Neural cell (in vitro differentiated cells): ENCODE results near the gene ZC3HAV1L. TPM values are rescaled to one million over a fixed set of nuclear protein-coding genes. Genes with fewer than 3 reads are reported as not detected.
A peak's percentile ranks its signal among the peaks of the same experiment; 100 is the strongest.

Experiments used
- H2AFZ ChIP-seq: fragments of 200-600, 300-800 bp; sonication (generic), shearing (Covaris generic); 2 replicates; pipeline ENCODE4 v1.6.0; 2014; ENCODE audit warnings: low read depth, mild to moderate bottlenecking, antibody characterized with exemption, low read length, moderate library complexity
- H3F3A ChIP-seq: fragments of 200-600 bp; shearing (Covaris generic); 2 replicates; pipeline ENCODE4 v1.6.1; 2016; ENCODE audit warnings: mild to moderate bottlenecking, moderate library complexity, mixed read lengths, antibody characterized with exemption, low read length; ENCODE audit not compliant: insufficient read depth, poor library complexity, severe bottlenecking
- H3K27ac ChIP-seq: fragments of 200-600, 300-800 bp; sonication (generic), shearing (Covaris generic); 2 replicates; pipeline ENCODE4 v1.5.1; 2014; ENCODE audit warnings: mild to moderate bottlenecking, low read length, moderate library complexity
- H3K27me3 ChIP-seq: fragments of 300-800, 200-600 bp; sonication (generic), shearing (Covaris generic); 2 replicates; pipeline ENCODE4 v1.6.0; 2014; ENCODE audit warnings: mild to moderate bottlenecking, low read depth, low read length, moderate library complexity; ENCODE audit not compliant: insufficient read depth
- H3K36me3 ChIP-seq: fragments of 300-800, 200-600 bp; sonication (generic), shearing (Covaris generic); 2 replicates; pipeline ENCODE4 v1.5.1; 2014; ENCODE audit warnings: mild to moderate bottlenecking, antibody characterized with exemption, low read length, moderate library complexity; ENCODE audit not compliant: insufficient read depth
- H3K4me2 ChIP-seq: fragments of 300-800, 200-600 bp; sonication (generic), shearing (Covaris generic); 2 replicates; pipeline ENCODE4 v1.6.0; 2014; ENCODE audit warnings: mild to moderate bottlenecking, low read length
- H3K4me3 ChIP-seq: fragments of 300-800, 200-600 bp; sonication (generic), shearing (Covaris generic); 2 replicates; pipeline ENCODE4 v1.5.1; 2014; ENCODE audit warnings: mild to moderate bottlenecking, low read length, moderate library complexity
- H3K79me2 ChIP-seq: fragments of 200-600 bp; shearing (Covaris generic); replicated peaks from 2 replicates; pipeline ENCODE4 v1.6.0; 2014; ENCODE audit warnings: mild to moderate bottlenecking, low read length, moderate library complexity; ENCODE audit not compliant: insufficient read depth
- H3K9ac ChIP-seq: fragments of 300-800, 200-600 bp; sonication (generic), shearing (Covaris generic); 2 replicates; pipeline ENCODE4 v1.6.1; 2016; ENCODE audit warnings: mild to moderate bottlenecking, low read length, mixed read lengths
- H3K9me2 ChIP-seq: fragments of 200-600 bp; shearing (Covaris generic); 2 replicates; pipeline ENCODE4 v1.6.1; 2016; ENCODE audit warnings: mild to moderate bottlenecking, low read length, mixed read lengths; ENCODE audit not compliant: insufficient read depth
- H3K9me3 ChIP-seq: fragments of 200-600, 300-800 bp; sonication (generic), shearing (Covaris generic); 2 replicates; pipeline ENCODE4 v1.6.1; 2016; ENCODE audit warnings: mild to moderate bottlenecking, mixed run types, low read length, moderate library complexity, mixed read lengths
- H4K20me1 ChIP-seq: fragments of 200-600 bp; shearing (Covaris generic); 2 replicates; pipeline ENCODE4 v1.6.1; 2016; ENCODE audit warnings: mild to moderate bottlenecking, mixed run types; ENCODE audit not compliant: insufficient read depth
- EP300 ChIP-seq: fragments of 450-650 bp; conservative IDR thresholded peaks from 2 replicates; pipeline ENCODE4 v1.6.1; 2014; ENCODE audit warnings: antibody characterized with exemption, mild to moderate bottlenecking, moderate library complexity; ENCODE audit not compliant: poor library complexity, severe bottlenecking
- EZH2 ChIP-seq: fragments of 200-600, 300-800 bp; shearing (Covaris generic), sonication (generic); IDR thresholded peaks from 2 replicates; pipeline ENCODE4 v1.6.1; 2014; ENCODE audit warnings: antibody characterized with exemption, low read length, borderline replicate concordance, mild to moderate bottlenecking; ENCODE audit not compliant: insufficient read depth, poor library complexity, severe bottlenecking
- MXI1 ChIP-seq: fragments of 450-650 bp; conservative IDR thresholded peaks from 2 replicates; pipeline ENCODE4 v1.6.1; 2014; ENCODE audit warnings: antibody characterized with exemption, mild to moderate bottlenecking; ENCODE audit not compliant: poor library complexity, severe bottlenecking
- POLR2AphosphoS5 ChIP-seq: IDR thresholded peaks from 2 replicates; pipeline ENCODE4 v1.6.1; 2012
- RAD21 ChIP-seq: fragments of 450-650 bp; conservative IDR thresholded peaks from 2 replicates; pipeline ENCODE4 v1.6.1; 2014; ENCODE audit warnings: antibody characterized with exemption, mild to moderate bottlenecking, moderate library complexity
- REST ChIP-seq: IDR thresholded peaks from 2 replicates; pipeline ENCODE4 v1.6.1; 2012; ENCODE audit warnings: borderline replicate concordance
- SMC3 ChIP-seq: fragments of 450-650 bp; conservative IDR thresholded peaks from 2 replicates; pipeline ENCODE4 v1.6.1; 2014; ENCODE audit warnings: antibody characterized with exemption, mild to moderate bottlenecking, moderate library complexity; ENCODE audit not compliant: poor library complexity
- TAF1 ChIP-seq: IDR thresholded peaks from 2 replicates; pipeline ENCODE4 v1.6.1; 2012; ENCODE audit warnings: low read depth
- polyA plus RNA-seq: library from polyadenylated mRNA; depleted of rRNA; stranded (reverse); fragments of >200 nt; gene quantifications from 2 replicates; pipeline ENCODE4 v1.2.3, GENCODE V29; 2014
- TF ChIP-seq, protein P1 (sequence below): fragments of 450-650 bp; IDR thresholded peaks from 2 replicates; pipeline ENCODE4 v1.5.1; 2014; ENCODE audit warnings: antibody characterized with exemption, mild to moderate bottlenecking, moderate library complexity; ENCODE audit not compliant: poor library complexity, severe bottlenecking

ZC3HAV1L gene
- polyA plus RNA-seq, 1 donor from 2014 or later = not detected

- Histone ChIP-seq H3K4me3 (no peak overlapping the region), H3K27ac (no peak overlapping the region), H3K36me3 (no peaks in the 10 kb centered on the region), H3K27me3 (no peaks in the 10 kb centered on the region), H3K4me2 (no peak overlapping the region), H3K9me2 (no peaks in the 10 kb centered on the region), H4K20me1 (no peaks in the 10 kb centered on the region), H3K79me2 (no peaks in the 10 kb centered on the region), H2AFZ (no peak overlapping the region), H3F3A (no peaks in the 10 kb centered on the region), H3K9me3 (no peaks in the 10 kb centered on the region), H3K9ac (no peak overlapping the region)
- TF ChIP-seq EZH2 (no peak), TAF1 (no peak), EP300 (no peak), RAD21 (no peak), POLR2AphosphoS5 (no peak), REST (no peak), SMC3 (no peak), MXI1 (no peak)
- TF ChIP-seq, protein P1, sequence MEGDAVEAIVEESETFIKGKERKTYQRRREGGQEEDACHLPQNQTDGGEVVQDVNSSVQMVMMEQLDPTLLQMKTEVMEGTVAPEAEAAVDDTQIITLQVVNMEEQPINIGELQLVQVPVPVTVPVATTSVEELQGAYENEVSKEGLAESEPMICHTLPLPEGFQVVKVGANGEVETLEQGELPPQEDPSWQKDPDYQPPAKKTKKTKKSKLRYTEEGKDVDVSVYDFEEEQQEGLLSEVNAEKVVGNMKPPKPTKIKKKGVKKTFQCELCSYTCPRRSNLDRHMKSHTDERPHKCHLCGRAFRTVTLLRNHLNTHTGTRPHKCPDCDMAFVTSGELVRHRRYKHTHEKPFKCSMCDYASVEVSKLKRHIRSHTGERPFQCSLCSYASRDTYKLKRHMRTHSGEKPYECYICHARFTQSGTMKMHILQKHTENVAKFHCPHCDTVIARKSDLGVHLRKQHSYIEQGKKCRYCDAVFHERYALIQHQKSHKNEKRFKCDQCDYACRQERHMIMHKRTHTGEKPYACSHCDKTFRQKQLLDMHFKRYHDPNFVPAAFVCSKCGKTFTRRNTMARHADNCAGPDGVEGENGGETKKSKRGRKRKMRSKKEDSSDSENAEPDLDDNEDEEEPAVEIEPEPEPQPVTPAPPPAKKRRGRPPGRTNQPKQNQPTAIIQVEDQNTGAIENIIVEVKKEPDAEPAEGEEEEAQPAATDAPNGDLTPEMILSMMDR = no peak
Measured at GRCh38 chr7:139018910-139019309, 16.9 kb downstream of the ZC3HAV1L start.

DNA sequence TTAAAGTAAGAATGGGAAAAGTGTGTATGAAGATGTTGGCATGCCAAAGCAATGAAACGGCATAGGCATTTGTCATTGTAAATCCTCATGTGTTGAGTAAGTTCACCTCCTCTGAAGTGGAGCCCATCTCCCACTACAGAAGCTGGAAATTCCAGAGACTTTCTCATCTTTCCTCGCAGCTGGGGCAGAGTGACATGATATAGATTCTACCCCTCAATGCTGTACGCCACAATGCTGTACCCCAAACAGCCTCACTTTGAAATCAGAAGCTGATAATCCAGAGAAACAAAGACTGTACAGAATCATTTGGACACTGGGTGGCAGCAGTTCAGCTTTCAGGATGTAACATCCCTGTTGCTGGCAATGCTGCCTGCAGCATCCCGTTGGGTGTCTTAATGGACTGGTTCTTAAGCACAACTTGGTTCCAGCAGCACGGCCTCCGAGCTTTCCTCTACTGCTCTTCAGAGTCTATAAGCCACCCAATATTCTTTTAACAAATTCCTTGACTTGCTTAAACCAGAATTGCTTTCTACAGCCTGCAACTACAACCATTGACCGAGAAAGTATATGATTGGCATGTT lies 18.8 kb downstream of the ZC3HAV1L start:
- H4K20me1 ChIP-seq = no peaks in the 10 kb centered on the region
- no peak overlapping the region for H2AFZ ChIP-seq
- H3K36me3 ChIP-seq = no peaks in the 10 kb centered on the region
- TF ChIP-seq MXI1 (no peak), SMC3 (peak; percentile 76), EZH2 (no peak), RAD21 (peak; percentile 66), REST (no peak), TAF1 (no peak), EP300 (no peak)
- TF ChIP-seq, protein P1 = peak; percentile 76
- H3K27me3 ChIP-seq = no peaks in the 10 kb centered on the region
- H3K27ac ChIP-seq = no peak overlapping the region
- no peaks in the 10 kb centered on the region for H3F3A ChIP-seq
- H3K4me2 ChIP-seq = no peak overlapping the region
- no peak overlapping the region for H3K4me3 ChIP-seq
- H3K79me2 ChIP-seq = no peaks in the 10 kb centered on the region
- no peaks in the 10 kb centered on the region for H3K9me2 ChIP-seq
- no peaks in the 10 kb centered on the region for H3K9me3 ChIP-seq
- H3K9ac ChIP-seq = no peak overlapping the region
